DND-41 (cell line): ENCODE measurements around the gene ARL8B.

Experiments used
- EZH2 ChIP-seq: IDR thresholded peaks from 3 replicates; pipeline ENCODE4 v1.6.1; 2012; ENCODE audit warnings: borderline replicate concordance, low read depth, mild to moderate bottlenecking, moderate library complexity, low read length, inconsistent platforms; ENCODE audit not compliant: severe bottlenecking
- TF ChIP-seq, protein P1 (sequence below): IDR thresholded peaks from 2 replicates; pipeline ENCODE4 v1.5.1; 2012; ENCODE audit warnings: borderline replicate concordance, low read length, moderate library complexity, mild to moderate bottlenecking; ENCODE audit not compliant: poor library complexity, severe bottlenecking; ENCODE audit errors: extremely low read depth

DNA sequence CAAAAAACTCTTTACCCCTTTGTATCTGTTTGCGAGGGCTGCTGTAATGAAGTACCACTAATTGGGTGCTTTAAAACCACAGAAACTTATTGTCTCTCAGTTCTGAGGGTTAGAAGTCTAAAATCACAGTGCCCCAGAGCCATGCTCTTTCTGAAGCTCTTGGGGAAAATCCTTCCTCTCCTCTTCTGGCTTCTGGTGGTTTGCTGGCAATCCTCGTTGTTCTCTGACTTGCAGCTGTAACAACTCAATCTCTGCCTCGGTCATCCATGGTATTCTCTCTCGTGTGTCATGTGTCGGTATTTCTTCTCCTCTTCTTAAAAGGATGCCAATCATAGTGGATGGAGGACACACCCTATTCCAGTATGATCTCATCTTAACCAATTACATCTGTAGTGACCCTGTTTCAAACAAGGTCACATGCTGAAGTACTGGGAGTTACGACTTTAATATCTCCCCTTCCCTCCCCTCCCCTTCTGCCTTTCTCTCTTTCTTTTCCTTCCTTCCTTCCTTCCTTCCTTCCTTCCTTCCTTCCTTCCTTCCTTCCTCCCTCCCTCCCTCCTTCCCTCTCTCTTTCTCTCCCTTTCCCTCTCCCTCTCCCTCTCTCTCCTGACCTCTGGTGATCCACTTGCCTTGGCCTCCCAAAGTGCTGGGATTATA is 6.5 kb upstream of the ARL8B start:
- TF ChIP-seq, protein P1, sequence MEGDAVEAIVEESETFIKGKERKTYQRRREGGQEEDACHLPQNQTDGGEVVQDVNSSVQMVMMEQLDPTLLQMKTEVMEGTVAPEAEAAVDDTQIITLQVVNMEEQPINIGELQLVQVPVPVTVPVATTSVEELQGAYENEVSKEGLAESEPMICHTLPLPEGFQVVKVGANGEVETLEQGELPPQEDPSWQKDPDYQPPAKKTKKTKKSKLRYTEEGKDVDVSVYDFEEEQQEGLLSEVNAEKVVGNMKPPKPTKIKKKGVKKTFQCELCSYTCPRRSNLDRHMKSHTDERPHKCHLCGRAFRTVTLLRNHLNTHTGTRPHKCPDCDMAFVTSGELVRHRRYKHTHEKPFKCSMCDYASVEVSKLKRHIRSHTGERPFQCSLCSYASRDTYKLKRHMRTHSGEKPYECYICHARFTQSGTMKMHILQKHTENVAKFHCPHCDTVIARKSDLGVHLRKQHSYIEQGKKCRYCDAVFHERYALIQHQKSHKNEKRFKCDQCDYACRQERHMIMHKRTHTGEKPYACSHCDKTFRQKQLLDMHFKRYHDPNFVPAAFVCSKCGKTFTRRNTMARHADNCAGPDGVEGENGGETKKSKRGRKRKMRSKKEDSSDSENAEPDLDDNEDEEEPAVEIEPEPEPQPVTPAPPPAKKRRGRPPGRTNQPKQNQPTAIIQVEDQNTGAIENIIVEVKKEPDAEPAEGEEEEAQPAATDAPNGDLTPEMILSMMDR = no peak
- no peak for TF ChIP-seq EZH2
